Lower lobe of right lung (tissue), 2 donors: ENCODE data around the gene DNAH17. TPM values are rescaled to one million over a fixed set of nuclear protein-coding genes. Genes with fewer than 3 reads are reported as not detected.
A peak's percentile ranks its signal among the peaks of the same experiment; 100 is the strongest.

ENCODE experiments used
- ATAC-seq, 2 donors: fragments of 200-7000 bp; cut with Tn5 transposase; one replicate each; pipeline ENCODE4 v1.9.1; 2020 to 2022; ENCODE audit warnings: mild to moderate bottlenecking in 2 of 2, moderate library complexity in 2 of 2
- DNase-seq: peaks from one replicate; pipeline ENCODE4 v3.0.0-alpha.2; 2020
- H3K27ac ChIP-seq: fragments of 200-600 bp; one replicate; pipeline ENCODE4 v1.8.0; 2022
- H3K27me3 ChIP-seq: fragments of 200-600 bp; one replicate; pipeline ENCODE4 v1.8.0; 2022; ENCODE audit warnings: low read depth
- H3K36me3 ChIP-seq: fragments of 200-600 bp; one replicate; pipeline ENCODE4 v1.8.0; 2022; ENCODE audit warnings: mild to moderate bottlenecking
- H3K4me1 ChIP-seq: fragments of 200-600 bp; one replicate; pipeline ENCODE4 v1.8.0; 2022
- H3K4me3 ChIP-seq: fragments of 200-600 bp; one replicate; pipeline ENCODE4 v1.8.0; 2022; ENCODE audit warnings: mild to moderate bottlenecking
- H3K9me3 ChIP-seq: fragments of 200-600 bp; one replicate; pipeline ENCODE4 v1.8.0; 2022
- CTCF ChIP-seq: fragments of 200-600 bp; IDR thresholded peaks from one replicate; pipeline ENCODE4 v1.8.0; 2022; ENCODE audit warnings: antibody characterized with exemption, mild to moderate bottlenecking
- intact Hi-C: fragments of 100-400 bp; cut with DNase I; formaldehyde crosslinking; loops from one replicate; pipeline ENCODE4 v1.11.0; 2022
- total RNA-seq: library from RNA; stranded (reverse); fragmentation: NEBNext Ultra II Directional; extraction: Animal tissue kit (Norgen Biotek cat#: 25700); gene quantifications from one replicate; pipeline ENCODE4 v1.2.1, GENCODE V29; 2021
- donor health status: DM: no; HTN: yes; CAD: no; lungs with severe emphysema.

DNAH17 gene
- total RNA-seq, 1 donor from 2014 or later, result 2.8 TPM

GRCh38 chr17:78428836-78429617 is 148.2 kb downstream of the DNAH17 start:
- H3K9me3 ChIP-seq, result no peaks in the 10 kb centered on the region
- ATAC-seq, result no peak

GRCh38 chr17:78428025-78428575 is 149.1 kb downstream of the DNAH17 start:
- Histone ChIP-seq H3K27me3 (no peaks in the 10 kb centered on the region), H3K27ac (no peak overlapping the region), H3K4me3 (no peak overlapping the region), H3K36me3 (peaks cover 71% of the 10 kb centered on the region), H3K9me3 (no peaks in the 10 kb centered on the region), H3K4me1 (peaks cover 33% of the 10 kb centered on the region)
- intact Hi-C loops, result no loop called here
- DNase-seq (no peak), ATAC-seq (no peak)
- no peak for TF ChIP-seq CTCF

More at GRCh38 chr17:78428836-78429617, 148.2 kb downstream of the DNAH17 start:
- H3K4me1 ChIP-seq, result peaks cover 24% of the 10 kb centered on the region
- no peak for DNase-seq
- intact Hi-C loops, result no loop called here
- no peak overlapping the region for H3K4me3 ChIP-seq
- no peak for TF ChIP-seq CTCF
- H3K36me3 ChIP-seq, result peaks cover 62% of the 10 kb centered on the region
- no peak overlapping the region for H3K27ac ChIP-seq
- H3K27me3 ChIP-seq, result no peaks in the 10 kb centered on the region

GRCh38 chr17:78427140-78427539 is 150.1 kb downstream of the DNAH17 start:
- no peak for ATAC-seq
- Histone ChIP-seq H3K27ac (no peak overlapping the region), H3K4me3 (no peak overlapping the region), H3K36me3 (peaks cover 78% of the 10 kb centered on the region), H3K27me3 (no peaks in the 10 kb centered on the region), H3K9me3 (no peaks in the 10 kb centered on the region), H3K4me1 (peaks cover 39% of the 10 kb centered on the region)
- intact Hi-C loops, result no loop called here
- TF ChIP-seq CTCF, result no peak
- no peak for DNase-seq

GRCh38 chr17:78426293-78426879 is 150.8 kb downstream of the DNAH17 start:
- Histone ChIP-seq H3K27ac (no peak overlapping the region), H3K4me3 (no peak overlapping the region), H3K36me3 (peaks cover 86% of the 10 kb centered on the region), H3K27me3 (no peaks in the 10 kb centered on the region), H3K4me1 (peaks cover 46% of the 10 kb centered on the region), H3K9me3 (no peaks in the 10 kb centered on the region)
- intact Hi-C loops, result no loop called here
- ATAC-seq (no peak), DNase-seq (no peak)
- no peak for TF ChIP-seq CTCF

- Histone ChIP-seq H3K36me3 (peaks cover 95% of the 10 kb centered on the region), H3K27ac (no peak overlapping the region), H3K4me1 (peaks cover 56% of the 10 kb centered on the region), H3K9me3 (no peaks in the 10 kb centered on the region), H3K4me3 (no peak overlapping the region), H3K27me3 (no peaks in the 10 kb centered on the region)
- intact Hi-C loops, result no loop called here
- DNase-seq (peak; percentile 78), ATAC-seq (peak; percentile 53 to 65)
- TF ChIP-seq CTCF, result no peak
Measured at GRCh38 chr17:78425429-78425828, 151.8 kb downstream of the DNAH17 start.
